Heart left ventricle (tissue), 16 donors: ENCODE results near the gene TTC7B. TPM values are rescaled to one million over a fixed set of nuclear protein-coding genes. Genes with fewer than 3 reads are reported as not detected.

ENCODE experiments used
- ATAC-seq, 4 donors: fragments of 200-7000 bp; cut with Tn5 transposase; one replicate each; pipeline ENCODE4 v1.9.1; 2020 to 2022; ENCODE audit warnings: moderate library complexity in 4 of 4, mild to moderate bottlenecking in 3 of 4, moderate number of reproducible peaks in 1 of 4
- DNase-seq, 5 donors: peaks; one replicate each; pipeline ENCODE4 v3.0.0-alpha.2; 2020
- H3K27ac ChIP-seq, 12 donors: fragments of 200-600 bp; sonication (generic) in 4 of 12; one replicate each; pipeline versions ENCODE4 v1.5.0 to v1.8.0; 2016 to 2022; ENCODE audit warnings: mild to moderate bottlenecking in 2 of 12
- H3K27me3 ChIP-seq, 9 donors: fragments of 200-600 bp; sonication (generic) in 2 of 9; one replicate each; pipeline versions ENCODE4 v1.5.1 to v1.8.0; 2016 to 2022; ENCODE audit warnings: mild to moderate bottlenecking in 3 of 9
- H3K36me3 ChIP-seq, 9 donors: fragments of 200-600 bp; sonication (generic) in 2 of 9; one replicate each; pipeline versions ENCODE4 v1.5.0 to v1.8.0; 2018 to 2022; ENCODE audit warnings: mild to moderate bottlenecking in 2 of 9
- H3K4me1 ChIP-seq, 12 donors: fragments of 200-600 bp; sonication (generic) in 4 of 12; one replicate each; pipeline versions ENCODE4 v1.5.0 to v1.8.0; 2016 to 2022; ENCODE audit warnings: mild to moderate bottlenecking in 3 of 12
- H3K4me3 ChIP-seq, 12 donors: fragments of 200-600 bp; sonication (generic) in 4 of 12; one replicate each; pipeline versions ENCODE4 v1.5.0 to v1.8.0; 2017 to 2022; ENCODE audit warnings: mild to moderate bottlenecking in 9 of 12, moderate library complexity in 4 of 12
- H3K9me3 ChIP-seq, 12 donors: fragments of 200-600 bp; sonication (generic) in 4 of 12; one replicate each; pipeline versions ENCODE4 v1.5.0 to v1.8.0; 2016 to 2022; ENCODE audit warnings: mild to moderate bottlenecking in 1 of 12
- CTCF ChIP-seq, 12 donors: fragments of 200-600 bp; sonication (generic) in 4 of 12; IDR thresholded peaks; one replicate each; pipeline versions ENCODE4 v1.5.0 to v1.8.0; 2018 to 2022; ENCODE audit warnings: antibody characterized with exemption in 12 of 12, mild to moderate bottlenecking in 5 of 12
- POLR2A ChIP-seq, 2 donors: fragments of 450-650 bp; IDR thresholded peaks; one replicate each; pipeline ENCODE4 v1.6.1; 2017; ENCODE audit warnings: antibody characterized with exemption in 2 of 2, mild to moderate bottlenecking in 2 of 2, moderate library complexity in 2 of 2
- WGBS, 4 donors: extraction: QIAGEN DNeasy Blood & Tissue Kit in 2 of 4; methylation state at CpG; one replicate each; pipeline versions ENCODE4 v1.1.5 to v1.1.7; 2013 to 2018; 5-methylcytosine and 5-hydroxymethylcytosine counted together
- intact Hi-C, 10 donors: fragments of 100-400 bp; cut with DNase I; formaldehyde crosslinking; loops; one replicate each; pipeline versions ENCODE4 v1.11.1 to v1.14.2; 2022
- polyA plus RNA-seq, 2 donors: library from polyadenylated mRNA; stranded (reverse); fragments of 200-250 nt; gene quantifications; one replicate each; pipeline ENCODE4 v1.2.3, GENCODE V29; 2013
- total RNA-seq, 9 donors: library from RNA; depleted of rRNA in 2 of 9; stranded (reverse); fragments of >200 nt in 2 of 9; fragmentation: NEBNext Ultra II Directional in 3 of 9; extraction: Animal tissue kit (Norgen Biotek cat#: 25700) in 3 of 9; gene quantifications; one replicate each; pipeline versions ENCODE4 v1.1.0 to v1.2.4, GENCODE V29; 2016 to 2023
- donor health status: ischemic (EF 13 %, LVEDD 7.1; RV severe dilation, severe dysfunction).
- donor health status: healthy with polysubstance abuse.
- donor health status: DM: no; HTN: yes; CAD: no.
- donor health status: DM: no; HTN: no; CAD: no.
- donor health status: ischemic (EF 25% LVEDD 6.9; RV normal size, moderate dysfunction).
- donor health status: ischemic (EF 25% LVEDD 5.7; RV mildly dilated, moderate dysfunction).
- donor health status: healthy.
- donor health status: DM: yes; HTN: yes; CAD: no.
- donor health status: ischemic (EF 35%, LVEDD 5.7; RV mildly dilated, moderate dysfunction).
- donor health status: nonischemic (EF 11% LVEDD 7.7; RV severe dilation, severe dysfunction).
- donor health status: DM: yes; HTN: yes; CAD: no.
- donor health status: PGD.
- donor health status: ischemic (EF 29% LVEDD 5.4; RV normal size, mild dysfunction).
- donor health status: nonischemic (EF 23%, LVEDD 6.1; RV moderate dilation, normal function).

The TTC7B gene
- total and polyA plus RNA-seq, 11 donors = 20.3 to 76.1 (median 62.6) TPM

- Histone ChIP-seq H3K4me1 (peaks cover 0 to 36% (median 12%) of the 10 kb centered on the region in 12 donors), H3K36me3 (peaks cover 0 to 12% (median 0%) of the 10 kb centered on the region in 9 donors), H3K27me3 (no peaks in the 10 kb centered on the region), H3K9me3 (no peaks in the 10 kb centered on the region), H3K27ac (peak overlapping the region in 4 of 12 donors; percentile 2 to 36 (median 14)), H3K4me3 (no peak overlapping the region)
- no peak for TF ChIP-seq POLR2A (IDR thresholded peaks at IDR 0.05)
- TF ChIP-seq CTCF (IDR thresholded peaks at IDR 0.05) = no peak
- 65 to 81% (median 68%) methylated on average over 10 of the region's 10 CpGs for WGBS, 4 donors
- peak in 2 of 5 donors; percentile 57 to 58 for DNase-seq
- peak; percentile 45 to 74 (median 68) for ATAC-seq
- intact Hi-C loops = no loop called here
These were observed 209.1 kb downstream of the TTC7B start for GRCh38 chr14:90607141-90607540.

- intact Hi-C loops = no loop called here
- TF ChIP-seq POLR2A (IDR thresholded peaks at IDR 0.05) = no peak
- no peaks in the 10 kb centered on the region for H3K27me3 ChIP-seq
- DNase-seq (no peak), ATAC-seq (no peak)
- no peaks in the 10 kb centered on the region for H3K9me3 ChIP-seq
- no peak overlapping the region for H3K4me3 ChIP-seq
- H3K36me3 ChIP-seq = peaks cover 0 to 12% (median 0%) of the 10 kb centered on the region in 9 donors
- 91 to 97% (median 93%) methylated on average over 2 of the region's 2 CpGs for WGBS, 4 donors
- no peak overlapping the region for H3K27ac ChIP-seq
- peaks cover 0 to 29% (median 7%) of the 10 kb centered on the region in 12 donors for H3K4me1 ChIP-seq
These were observed 209.8 kb downstream of the TTC7B start for GRCh38 chr14:90606434-90606833.

GRCh38 chr14:90605430-90605829 lies 210.8 kb downstream of the TTC7B start:
- TF ChIP-seq CTCF (IDR thresholded peaks at IDR 0.05) (no peak), POLR2A (IDR thresholded peaks at IDR 0.05) (no peak)
- peaks cover 0 to 18% (median 6%) of the 10 kb centered on the region in 12 donors for H3K4me1 ChIP-seq
- H3K36me3 ChIP-seq = peaks cover 0 to 9% (median 0%) of the 10 kb centered on the region in 9 donors
- ATAC-seq (no peak), DNase-seq (no peak)
- intact Hi-C loops = no loop called here
- WGBS, 4 donors = 84 to 87% (median 85%) methylated on average over 6 of the region's 6 CpGs
- H3K27ac ChIP-seq = no peak overlapping the region
- no peak overlapping the region for H3K4me3 ChIP-seq
- no peaks in the 10 kb centered on the region for H3K9me3 ChIP-seq
- H3K27me3 ChIP-seq = no peaks in the 10 kb centered on the region

- ATAC-seq = no peak
- H3K4me3 ChIP-seq = no peak overlapping the region
- H3K27me3 ChIP-seq = no peaks in the 10 kb centered on the region
- H3K4me1 ChIP-seq = peaks cover 0 to 22% (median 5%) of the 10 kb centered on the region in 12 donors
- no peaks in the 10 kb centered on the region for H3K9me3 ChIP-seq
- H3K27ac ChIP-seq = no peak overlapping the region
- no peak for DNase-seq
- intact Hi-C loops = no loop called here
- H3K36me3 ChIP-seq = no peaks in the 10 kb centered on the region
- WGBS, 4 donors = 54 to 64% (median 58%) methylated on average over 6 of the region's 6 CpGs
- TF ChIP-seq CTCF (IDR thresholded peaks at IDR 0.05) = no peak
- TF ChIP-seq POLR2A (IDR thresholded peaks at IDR 0.05) = no peak
These were observed 211.9 kb downstream of the TTC7B start for GRCh38 chr14:90604356-90604755.

- DNase-seq = no peak
- no peak overlapping the region for H3K27ac ChIP-seq
- H3K4me3 ChIP-seq = no peak overlapping the region
- H3K4me1 ChIP-seq = peaks cover 0 to 17% (median under 1%) of the 10 kb centered on the region in 12 donors
- intact Hi-C loops = no loop called here
- ATAC-seq = no peak
- TF ChIP-seq POLR2A (IDR thresholded peaks at IDR 0.05) (no peak), CTCF (IDR thresholded peaks at IDR 0.05) (no peak)
- H3K27me3 ChIP-seq = no peaks in the 10 kb centered on the region
- no peaks in the 10 kb centered on the region for H3K36me3 ChIP-seq
- 93 to 95% (median 94%) methylated on average over 3 of the region's 3 CpGs for WGBS, 4 donors
- H3K9me3 ChIP-seq = no peaks in the 10 kb centered on the region
These were observed 212.4 kb downstream of the TTC7B start for GRCh38 chr14:90603841-90604240.
